Thyroid gland (tissue), 4 donors: Measurements from ENCODE around the gene CAMK1D.

ENCODE experiments used
- CTCF ChIP-seq, 6 experiments: fragments of 200-600 bp in 3 of 6; fragments of 450-650 bp in 3 of 6; sonication (generic) in 3 of 6; IDR thresholded peaks; one replicate each; pipeline ENCODE4 v1.5.1; 2016 to 2019; ENCODE audit warnings: antibody characterized with exemption in 6 of 6, mild to moderate bottlenecking in 2 of 6, inconsistent platforms in 1 of 6, moderate library complexity in 1 of 6
- POLR2A ChIP-seq, 2 donors: fragments of 450-650 bp; IDR thresholded peaks; one replicate each; pipeline ENCODE4 v1.6.1; 2017; ENCODE audit warnings: antibody characterized with exemption in 2 of 2, mild to moderate bottlenecking in 2 of 2, moderate library complexity in 1 of 2

DNA sequence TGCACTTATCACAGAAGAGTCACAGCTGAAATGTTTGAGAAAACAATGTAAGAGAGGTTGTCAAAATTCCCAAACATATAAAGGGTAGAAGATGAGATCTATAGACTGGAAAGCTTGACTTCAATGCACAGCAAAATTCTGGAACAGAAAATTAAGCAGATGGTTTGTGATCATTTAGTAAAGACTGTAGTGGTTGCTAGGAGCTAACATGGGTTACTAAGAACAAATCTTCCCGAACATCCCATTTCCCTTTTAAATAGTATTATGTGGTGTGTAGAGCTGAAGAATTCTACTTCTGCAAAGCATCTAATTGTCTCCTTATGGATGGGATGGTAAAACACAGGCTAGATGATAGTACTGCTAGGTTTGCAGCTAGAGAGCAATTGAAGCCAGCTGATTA is 312.3 kb downstream of the CAMK1D start:
- TF ChIP-seq POLR2A (IDR thresholded peaks at IDR 0.05) (no peak), CTCF (IDR thresholded peaks at IDR 0.05) (no peak)
